GM18907 (cell line): ENCODE measurements around the gene ITPA.
"Not testable (repeated sequence)": the region's sequence is repeated elsewhere in the genome, so short reads cannot be mapped to it uniquely, and the experiment has no call there.

Experiments used
- ATAC-seq: cut with Tn5 transposase; IDR thresholded peaks from one replicate; pipeline ENCODE4 v1.9.1; 2021; ENCODE audit warnings: mild to moderate bottlenecking, moderate library complexity; ENCODE audit not compliant: unreplicated experiment

The ITPA gene

GRCh38 chr20:3172933-3173609 lies 36.2 kb upstream of the ITPA start, which contains the start of gene LZTS3:
LZTS3 (minus strand) TSS chr20:3173549; CDS start chr20:3167163, 6,386 bp downstream.
- ATAC-seq = peak; percentile 80

- ATAC-seq = peak; percentile 22
These were observed 35.5 kb upstream of the ITPA start for GRCh38 chr20:3173610-3174441.

GRCh38 chr20:3174442-3175261 lies 34.6 kb upstream of the ITPA start:
- ATAC-seq = no peak

- no peak for ATAC-seq
These were observed 34.0 kb upstream of the ITPA start for GRCh38 chr20:3175270-3175669.

- ATAC-seq = no peak
These were observed 31.4 kb upstream of the ITPA start for GRCh38 chr20:3177746-3178485.

GRCh38 chr20:3180319-3180718 lies 29.0 kb upstream of the ITPA start:
- ATAC-seq = no peak

- ATAC-seq = no peak
These were observed 28.0 kb upstream of the ITPA start for GRCh38 chr20:3181270-3181669.

GRCh38 chr20:3182429-3182828 lies 26.9 kb upstream of the ITPA start:
- ATAC-seq = not testable (repeated sequence)

- ATAC-seq = no peak
These were observed 25.2 kb upstream of the ITPA start for GRCh38 chr20:3183896-3184612.

GRCh38 chr20:3187861-3188260 lies 21.4 kb upstream of the ITPA start:
- ATAC-seq = not testable (repeated sequence)

GRCh38 chr20:3188823-3189413 lies 20.4 kb upstream of the ITPA start:
- no peak for ATAC-seq

GRCh38 chr20:3189561-3190131 lies 19.7 kb upstream of the ITPA start:
- no peak for ATAC-seq

GRCh38 chr20:3190681-3191111 lies 18.6 kb upstream of the ITPA start:
- no peak for ATAC-seq

- ATAC-seq = no peak
These were observed 16.9 kb upstream of the ITPA start for GRCh38 chr20:3192226-3193015.

GRCh38 chr20:3193806-3194616 lies 15.3 kb upstream of the ITPA start:
- ATAC-seq = no peak

GRCh38 chr20:3194617-3195280 lies 14.5 kb upstream of the ITPA start:
- ATAC-seq = no peak
